ENCODE results near the gene ANKS1B.
"Not testable (repeated sequence)": the region's sequence is repeated elsewhere in the genome, so short reads cannot be mapped to it uniquely, and the experiment has no call there.

ANKS1B gene

GRCh38 chr12:98757455-98757854, 1227.3 kb downstream of the ANKS1B start (continued):
- TF ChIP-seq PRDM10 (tag by site-specific recombination; IDR thresholded peaks at IDR 0.05) (no peak), ZNF341 (tag by site-specific recombination; IDR thresholded peaks at IDR 0.05; ENCODE audit: low read depth) (no peak), ZNF404 (tag by site-specific recombination; IDR thresholded peaks at IDR 0.05) (no peak), ZNF501 (tag by site-specific recombination; IDR thresholded peaks at IDR 0.05) (no peak), ZNF768 (tag by site-specific recombination; IDR thresholded peaks at IDR 0.05) (no peak)

GRCh38 chr12:98755855-98756254, 1228.9 kb downstream of the ANKS1B start:
- peak; percentile 40 for TF ChIP-seq SETDB1 (IDR thresholded peaks at IDR 0.05; ENCODE audit: insufficient read length, low read length)
- TF ChIP-seq ZIC2 (tag by site-specific recombination; IDR thresholded peaks at IDR 0.05) = 0 out of 2 replicates have a peak, but pooled peaks have one; percentile 13
- POLR2A ChIA-PET; H3K27ac ChIP-seq (ENCODE audit: extremely low read depth, low read depth, low read length); H3K9me3 ChIP-seq (ENCODE audit: control insufficient read depth, insufficient read depth, low read depth, low read length); H3K4me1 ChIP-seq (ENCODE audit: control insufficient read depth, insufficient read depth, low read length); H3K36me3 ChIP-seq (ENCODE audit: control insufficient read depth in 2 of 2, insufficient read depth in 1 of 2, low read length in 2 of 2); H3K4me3 ChIP-seq (ENCODE audit: low read depth, low read length); CTCF ChIA-PET: not testable (repeated sequence)

- H3K4me3 ChIP-seq (ENCODE audit: low read depth, low read length) = no peak overlapping the region
- CTCF ChIA-PET = interaction anchor here (0.6 to 1.6 kb wide), 2 partner anchors 8 to 44 kb away, joined by 5 to 6 read pairs; no protein-coding TSS in a partner anchor
- no peak overlapping the region for H3K27ac ChIP-seq (ENCODE audit: extremely low read depth, low read depth, low read length)
- no peaks in the 10 kb centered on the region for H3K9me3 ChIP-seq (ENCODE audit: control insufficient read depth, insufficient read depth, low read depth, low read length)
- no peaks in the 10 kb centered on the region for H3K36me3 ChIP-seq (ENCODE audit: control insufficient read depth in 2 of 2, insufficient read depth in 1 of 2, low read length in 2 of 2)
- POLR2A ChIA-PET = interaction anchor here (1.2 kb wide), 1 partner anchor 12 kb away, joined by 4 read pairs; no protein-coding TSS in a partner anchor
- H3K4me1 ChIP-seq (ENCODE audit: control insufficient read depth, insufficient read depth, low read length) = no peaks in the 10 kb centered on the region
- TF ChIP-seq ZNF239 (tag by site-specific recombination; IDR thresholded peaks at IDR 0.05) = no peak
- 0 out of 2 replicates have a peak, but pooled peaks have one; percentile 22 for TF ChIP-seq TRIM28 (IDR thresholded peaks at IDR 0.05; ENCODE audit: borderline replicate concordance, low read length)
- TF ChIP-seq REST (tag by site-specific recombination; IDR thresholded peaks at IDR 0.05) = no peak
- no peak for TF ChIP-seq ZNF510 (tag by site-specific recombination; IDR thresholded peaks at IDR 0.05; ENCODE audit: insufficient replicate concordance)
- no peak for TF ChIP-seq SP2 (tag by site-specific recombination; IDR thresholded peaks at IDR 0.05)
- peak; percentile 39; the same call in 1 of the 2 replicates for TF ChIP-seq ZNF660 (tag by site-specific recombination; IDR thresholded peaks at IDR 0.05)
- TF ChIP-seq ZNF366 (tag by site-specific recombination; conservative IDR thresholded peaks at IDR 0.05) = peak; percentile 77
- no peak for TF ChIP-seq CTCF (tag by site-specific recombination; IDR thresholded peaks at IDR 0.05)
- no peak for TF ChIP-seq ZNF558 (tag by site-specific recombination; IDR thresholded peaks at IDR 0.05)
- peak; percentile 73 for TF ChIP-seq ZFHX2 (tag by site-specific recombination; conservative IDR thresholded peaks at IDR 0.05)
- no peak for TF ChIP-seq ZNF146 (tag by site-specific recombination; IDR thresholded peaks at IDR 0.05)
- TF ChIP-seq ZFP69B (tag by site-specific recombination; IDR thresholded peaks at IDR 0.05) = 0 out of 2 replicates have a peak, but pooled peaks have one; percentile 14
- TF ChIP-seq ZNF416 (tag by site-specific recombination; IDR thresholded peaks at IDR 0.05) = no peak
- 0 out of 2 replicates have a peak, but pooled peaks have one; percentile 30 for TF ChIP-seq HIC1 (tag by site-specific recombination; IDR thresholded peaks at IDR 0.05)
- TF ChIP-seq IKZF3 (tag by site-specific recombination; IDR thresholded peaks at IDR 0.05) = no peak
- TF ChIP-seq MYNN (tag by site-specific recombination; IDR thresholded peaks at IDR 0.05; ENCODE audit: borderline replicate concordance) = no peak
Observed at GRCh38 chr12:98754095-98754494, 1230.6 kb downstream of the ANKS1B start.

All from HEK293 (cell line).